ENCODE data around the gene B2M. TPM values are rescaled to one million over a fixed set of nuclear protein-coding genes. Genes with fewer than 3 reads are reported as not detected.

The B2M gene
- total RNA-seq, 1 experiment from 2014 or later, result 81.0 TPM

DNA sequence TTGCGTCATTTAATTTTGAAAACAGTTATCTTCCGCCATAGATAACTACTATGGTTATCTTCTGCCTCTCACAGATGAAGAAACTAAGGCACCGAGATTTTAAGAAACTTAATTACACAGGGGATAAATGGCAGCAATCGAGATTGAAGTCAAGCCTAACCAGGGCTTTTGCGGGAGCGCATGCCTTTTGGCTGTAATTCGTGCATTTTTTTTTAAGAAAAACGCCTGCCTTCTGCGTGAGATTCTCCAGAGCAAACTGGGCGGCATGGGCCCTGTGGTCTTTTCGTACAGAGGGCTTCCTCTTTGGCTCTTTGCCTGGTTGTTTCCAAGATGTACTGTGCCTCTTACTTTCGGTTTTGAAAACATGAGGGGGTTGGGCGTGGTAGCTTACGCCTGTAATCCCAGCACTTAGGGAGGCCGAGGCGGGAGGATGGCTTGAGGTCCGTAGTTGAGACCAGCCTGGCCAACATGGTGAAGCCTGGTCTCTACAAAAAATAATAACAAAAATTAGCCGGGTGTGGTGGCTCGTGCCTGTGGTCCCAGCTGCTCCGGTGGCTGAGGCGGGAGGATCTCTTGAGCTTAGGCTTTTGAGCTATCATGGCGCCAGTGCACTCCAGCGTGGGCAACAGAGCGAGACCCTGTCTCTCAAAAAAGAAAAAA lies 1.2 kb downstream of the B2M start:
- Histone ChIP-seq H2AFZ (ENCODE audit: low read length) (no peak overlapping the region), H3K4me1 (ENCODE audit: insufficient read depth, low read length) (no peaks in the 10 kb centered on the region), H2BK15ac (ENCODE audit: low read depth, low read length) (no peak overlapping the region), H3K4ac (ENCODE audit: low read depth, low read length) (no peak overlapping the region), H4K8ac (replicated peaks; ENCODE audit: insufficient read length, low read depth, low read length) (no peak overlapping the region), H4K20me1 (ENCODE audit: control insufficient read depth, insufficient read depth, insufficient read length) (no peaks in the 10 kb centered on the region), H3K9me3 (ENCODE audit: control insufficient read depth, low read depth, low read length) (no peaks in the 10 kb centered on the region), H3K23ac (ENCODE audit: insufficient read length, low read depth, low read length) (no peak overlapping the region), H2BK5ac (ENCODE audit: insufficient read length, low read length) (no peak overlapping the region), H2BK12ac (ENCODE audit: insufficient read length, low read depth, low read length) (no peak overlapping the region), H4K5ac (ENCODE audit: insufficient read length, low read depth, low read length) (no peak overlapping the region), H3K4me2 (ENCODE audit: insufficient read depth, insufficient read length, low read length) (peak overlapping the region; percentile 55), H2AK5ac (ENCODE audit: insufficient read length, low read length) (no peak overlapping the region), H3K14ac (ENCODE audit: insufficient read depth, low read length) (no peak overlapping the region), H3K9ac (ENCODE audit: extremely low read depth, insufficient read length, low read length) (no peak overlapping the region), H2BK120ac (ENCODE audit: low read depth, low read length, poor library complexity, severe bottlenecking) (no peak overlapping the region), H3K18ac (ENCODE audit: insufficient read length, low read depth, low read length) (no peak overlapping the region), H3K56ac (ENCODE audit: insufficient read length, low read depth, low read length) (no peak overlapping the region), H3K27me3 (ENCODE audit: insufficient read depth, low read length) (no peaks in the 10 kb centered on the region; the same call in 1 of the 2 replicates), H3K27ac (ENCODE audit: insufficient read length, low read depth, low read length) (no peak overlapping the region), H4K91ac (ENCODE audit: insufficient read length, low read depth, low read length) (no peak overlapping the region), H3K79me2 (ENCODE audit: insufficient read depth, low read length) (no peaks in the 10 kb centered on the region; the same call in 1 of the 2 replicates), H3K23me2 (ENCODE audit: insufficient read length, low read depth, low read length, poor library complexity, severe bottlenecking) (peaks cover 13% of the 10 kb centered on the region), H2BK20ac (ENCODE audit: low read depth, low read length, poor library complexity, severe bottlenecking) (no peak overlapping the region), H3T11ph (ENCODE audit: low read length) (no peak overlapping the region), H3K79me1 (ENCODE audit: insufficient read depth, low read depth, low read length, poor library complexity, severe bottlenecking) (no peaks in the 10 kb centered on the region)
- no peak for TF ChIP-seq CTCF (conservative IDR thresholded peaks at IDR 0.05)
- DNase-seq, result no peak
- Mint-ChIP-seq H3K27me3 (ENCODE audit: low read depth) (peaks cover 15% of the 10 kb centered on the region), H3K36me3 (ENCODE audit: insufficient read depth in 1 of 3, low read depth in 3 of 3) (peaks cover 2 to 12% (median 11%) of the 10 kb centered on the region in 3 experiments; a peak in 6 of 7 replicates), H3K4me3 (peak overlapping the region; percentile 82 to 95), H3K4me1 (peaks cover 6 to 7% of the 10 kb centered on the region in 2 experiments), H3K9me3 (no peaks in the 10 kb centered on the region), H3K27ac (no peak overlapping the region; a peak in 1 of 7 replicates)
- no CpG with 5 or more reads among the region's 24 CpGs for WGBS (ENCODE audit: extremely low coverage, insufficient read length, low lambda C conversion rate)
